ENCODE measurements around the gene HOXA13. TPM values are rescaled to one million over a fixed set of nuclear protein-coding genes. Genes with fewer than 3 reads are reported as not detected.

Gene HOXA13
- total and polyA plus RNA-seq, 8 donors = not detected

DNA sequence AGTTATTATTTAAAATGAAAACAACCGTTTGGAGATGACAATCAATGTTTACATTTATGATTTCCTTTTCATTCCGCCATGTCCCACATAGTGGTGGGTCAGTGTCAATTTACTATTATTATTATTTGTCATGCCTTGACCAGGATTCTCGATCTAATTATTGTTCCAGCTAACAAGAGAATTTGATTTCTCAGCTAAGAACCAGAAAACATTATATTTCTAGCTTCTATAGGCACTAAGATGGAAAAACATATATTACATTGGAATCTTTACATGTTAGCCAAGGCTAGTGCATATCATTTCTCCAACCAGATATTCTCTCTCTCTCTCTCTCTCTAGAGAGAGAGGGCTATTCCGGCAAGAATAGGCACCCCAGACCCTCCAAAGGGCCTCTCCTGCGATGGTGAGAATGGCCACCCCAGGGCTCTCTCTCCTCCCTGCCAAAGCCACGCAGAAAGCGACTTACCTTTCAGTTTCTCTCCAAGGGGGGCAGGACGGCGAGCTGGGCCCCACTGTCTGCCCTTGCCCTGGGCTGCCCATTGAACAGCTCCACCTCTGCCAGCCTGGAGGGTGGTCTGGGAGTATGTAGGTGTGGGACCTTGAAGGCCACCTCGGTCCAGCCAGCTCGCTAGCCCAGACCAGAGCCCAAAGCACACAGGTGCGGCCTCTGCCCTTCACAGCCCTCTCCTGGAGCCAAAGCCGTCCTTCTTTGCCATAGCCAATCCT, 49.9 kb downstream of the HOXA13 start:
- Histone ChIP-seq H3K9me3 (no peaks in the 10 kb centered on the region), H3K27ac (peak overlapping the region; percentile 75 to 87), H3K36me3 (no peaks in the 10 kb centered on the region), H3K27me3 (peaks cover 71 to 100% of the 10 kb centered on the region in 2 donors), H3K4me3 (peak overlapping the region; percentile 41 to 46), H3K4me1 (peaks cover 0 to 50% of the 10 kb centered on the region in 2 donors)
- intact Hi-C loops (cut with DNase I) = no loop called here
- DNase-seq (no peak), ATAC-seq (no peak)
- TF ChIP-seq, protein P1, sequence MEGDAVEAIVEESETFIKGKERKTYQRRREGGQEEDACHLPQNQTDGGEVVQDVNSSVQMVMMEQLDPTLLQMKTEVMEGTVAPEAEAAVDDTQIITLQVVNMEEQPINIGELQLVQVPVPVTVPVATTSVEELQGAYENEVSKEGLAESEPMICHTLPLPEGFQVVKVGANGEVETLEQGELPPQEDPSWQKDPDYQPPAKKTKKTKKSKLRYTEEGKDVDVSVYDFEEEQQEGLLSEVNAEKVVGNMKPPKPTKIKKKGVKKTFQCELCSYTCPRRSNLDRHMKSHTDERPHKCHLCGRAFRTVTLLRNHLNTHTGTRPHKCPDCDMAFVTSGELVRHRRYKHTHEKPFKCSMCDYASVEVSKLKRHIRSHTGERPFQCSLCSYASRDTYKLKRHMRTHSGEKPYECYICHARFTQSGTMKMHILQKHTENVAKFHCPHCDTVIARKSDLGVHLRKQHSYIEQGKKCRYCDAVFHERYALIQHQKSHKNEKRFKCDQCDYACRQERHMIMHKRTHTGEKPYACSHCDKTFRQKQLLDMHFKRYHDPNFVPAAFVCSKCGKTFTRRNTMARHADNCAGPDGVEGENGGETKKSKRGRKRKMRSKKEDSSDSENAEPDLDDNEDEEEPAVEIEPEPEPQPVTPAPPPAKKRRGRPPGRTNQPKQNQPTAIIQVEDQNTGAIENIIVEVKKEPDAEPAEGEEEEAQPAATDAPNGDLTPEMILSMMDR (IDR thresholded peaks at IDR 0.05) = no peak

DNA sequence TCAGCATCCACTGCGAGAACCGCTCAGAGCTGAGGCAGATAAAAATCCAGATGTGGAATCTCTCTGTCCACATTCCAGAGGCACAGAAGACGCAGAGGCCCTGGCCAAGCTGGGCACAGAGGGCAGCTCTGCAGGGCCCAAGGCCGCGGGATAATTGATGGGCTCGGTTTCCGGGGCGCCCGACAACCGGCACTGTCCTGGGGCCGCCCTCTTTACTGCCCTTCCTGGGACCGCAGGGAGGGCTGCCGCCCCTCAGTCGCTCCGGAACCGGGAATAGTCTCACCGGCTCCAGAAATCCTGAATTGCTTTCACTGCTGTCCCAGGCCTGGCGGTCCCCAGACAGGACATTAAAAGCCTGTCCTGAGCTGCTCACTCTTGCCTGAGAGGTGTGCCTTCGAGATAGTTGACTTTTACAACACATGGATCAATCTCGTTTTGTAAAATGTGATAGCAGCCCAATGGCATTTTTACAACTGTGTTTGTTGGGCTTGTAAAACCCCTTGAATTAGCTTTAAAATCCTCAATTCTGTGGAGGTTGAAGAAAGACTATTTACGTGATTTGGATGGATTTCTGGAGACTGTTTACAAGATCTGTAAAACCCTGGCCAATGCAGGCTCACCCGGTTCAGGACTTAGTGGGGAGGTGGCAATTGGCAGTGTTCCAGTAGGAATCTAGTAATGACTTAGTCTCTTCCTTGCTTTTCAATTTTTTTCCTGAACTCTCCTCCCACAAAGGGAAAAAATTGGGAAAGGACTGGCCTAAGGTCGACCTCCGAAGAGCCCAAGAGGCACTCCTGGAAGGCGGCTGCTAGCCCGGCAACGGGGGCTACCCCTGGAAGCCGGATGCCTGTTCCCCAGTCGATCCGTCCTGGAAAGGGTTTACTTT, 50.9 kb downstream of the HOXA13 start:
- Histone ChIP-seq H3K4me1 (peaks cover 0 to 50% of the 10 kb centered on the region in 2 donors), H3K27me3 (peaks cover 71 to 100% of the 10 kb centered on the region in 2 donors)
- DNase-seq = peak in 2 of 4 donors; percentile 44 to 71

DNA sequence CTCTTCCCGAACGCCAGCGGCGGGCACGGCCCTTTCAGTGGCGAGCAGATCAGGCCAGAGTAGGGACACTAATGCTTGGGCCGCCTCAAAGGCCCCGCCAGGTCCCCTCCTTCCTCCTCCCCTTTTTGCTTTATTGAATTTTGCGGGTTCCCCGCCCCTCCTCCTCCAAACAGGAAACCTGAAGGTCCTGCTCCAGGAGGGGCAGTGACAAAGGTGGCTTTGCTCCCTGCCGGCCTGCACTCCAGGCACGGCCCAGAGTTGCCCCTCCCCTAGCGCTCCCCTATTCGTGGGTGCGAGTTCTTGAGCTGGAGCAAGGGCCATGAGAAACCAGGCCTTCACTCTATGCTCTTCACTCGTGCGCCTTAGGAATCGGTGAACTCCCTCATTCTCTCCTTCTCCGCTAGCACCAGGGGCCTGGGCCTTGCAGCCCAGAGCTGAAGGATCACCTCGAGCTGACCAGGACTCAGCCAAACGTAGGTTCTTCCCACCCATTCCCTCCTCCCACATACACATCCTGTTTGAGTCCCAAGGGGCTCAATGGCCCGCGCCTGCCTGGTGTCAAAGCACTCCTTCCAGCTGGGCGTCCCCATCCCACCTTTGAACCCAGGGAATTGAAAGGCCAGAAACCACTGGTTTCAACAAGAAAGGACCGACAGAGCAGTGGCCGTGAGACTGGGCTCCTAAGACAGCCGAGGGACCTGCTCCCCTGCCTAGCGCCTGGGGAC, 51.7 kb downstream of the HOXA13 start:
- intact Hi-C loops (cut with DNase I) = no loop called here
- peak overlapping the region; percentile 75 to 87 for H3K27ac ChIP-seq
- DNase-seq = peak in 2 of 4 donors; percentile 50 to 63
- H3K36me3 ChIP-seq = no peaks in the 10 kb centered on the region
- peaks cover 0 to 50% of the 10 kb centered on the region in 2 donors for H3K4me1 ChIP-seq
- no peaks in the 10 kb centered on the region for H3K9me3 ChIP-seq
- TF ChIP-seq, protein P1 (IDR thresholded peaks at IDR 0.05) = no peak
- peaks cover 63 to 100% of the 10 kb centered on the region in 2 donors for H3K27me3 ChIP-seq
- peak overlapping the region; percentile 19 to 41 for H3K4me3 ChIP-seq
- ATAC-seq = no peak

More for the DNA sequence above, 50.9 kb downstream of the HOXA13 start:
- ATAC-seq = no peak
- intact Hi-C loops (cut with DNase I) = no loop called here
- H3K9me3 ChIP-seq = no peaks in the 10 kb centered on the region
- no peaks in the 10 kb centered on the region for H3K36me3 ChIP-seq
- H3K4me3 ChIP-seq = peak overlapping the region; percentile 41 to 46
- peak overlapping the region; percentile 75 to 87 for H3K27ac ChIP-seq
- TF ChIP-seq, protein P1 (IDR thresholded peaks at IDR 0.05) = no peak

DNA sequence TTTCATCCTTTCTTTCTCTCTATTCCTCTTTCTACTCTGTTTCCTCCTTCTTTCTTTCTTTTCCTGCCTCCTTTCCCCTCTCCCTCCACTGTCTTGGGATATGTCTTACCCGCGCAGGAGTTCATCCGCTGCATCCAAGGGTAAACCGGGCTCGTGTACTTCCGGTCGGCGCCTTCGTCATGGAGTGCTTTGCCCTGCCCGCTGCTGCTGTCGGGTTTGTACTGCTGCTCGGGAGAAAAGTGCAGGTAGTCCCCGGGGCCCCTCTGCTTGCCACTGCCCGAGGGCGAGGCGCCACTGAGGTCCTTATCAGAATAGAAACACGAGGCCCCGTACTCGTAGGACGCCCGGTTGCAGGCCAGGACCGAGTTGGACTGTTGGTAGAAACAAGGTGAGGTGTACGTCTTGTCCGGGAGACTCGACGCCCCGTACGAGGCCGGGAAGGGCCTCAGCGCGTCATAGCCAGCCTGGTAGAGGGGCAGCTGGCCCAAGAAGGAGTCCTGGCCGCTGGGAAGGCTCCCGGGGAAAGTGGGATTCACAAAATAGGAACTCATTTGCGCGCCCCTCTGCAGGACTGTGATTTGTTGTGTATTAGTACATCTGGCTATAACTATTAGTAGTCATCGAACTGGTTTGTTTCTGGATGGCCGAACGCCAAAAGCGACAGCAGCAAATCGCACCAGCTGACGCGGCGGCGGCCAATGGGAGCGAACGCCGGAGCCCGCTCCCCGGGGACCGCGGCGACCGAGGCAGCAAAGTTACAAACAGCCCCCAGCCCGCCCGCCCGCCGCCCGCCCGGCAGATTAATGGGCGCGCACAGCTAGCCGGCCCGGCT, 52.5 kb downstream of the HOXA13 start, which contains the start of gene HOXA6:
HOXA6 (minus strand) TSS at position 576 of the 832 bp plus-strand sequence; CDS start at position 551, 25 bp downstream.
- intact Hi-C loops (cut with DNase I) = no loop called here
- peak within 1 kb of the TSS; percentile 75 to 87 for H3K27ac ChIP-seq
- no peaks in the 10 kb centered on the region for H3K9me3 ChIP-seq
- H3K4me3 ChIP-seq = peak within 1 kb of the TSS; percentile 19 to 41
- ATAC-seq (no peak), DNase-seq (peak in 3 of 4 donors; percentile 46 to 82 (median 81))
- peaks cover 0 to 50% of the 10 kb centered on the region in 2 donors for H3K4me1 ChIP-seq
- TF ChIP-seq, protein P1 (IDR thresholded peaks at IDR 0.05) = no peak
- no peaks in the 10 kb centered on the region for H3K36me3 ChIP-seq
- peaks cover 55 to 100% of the 10 kb centered on the region in 2 donors for H3K27me3 ChIP-seq

Measured in left lung (tissue), 10 donors.